GM18907 (cell line): Measurements from ENCODE around the gene PTCHD1.

Experiments used
- ATAC-seq: cut with Tn5 transposase; IDR thresholded peaks from one replicate; pipeline ENCODE4 v1.9.1; 2021; ENCODE audit warnings: mild to moderate bottlenecking, moderate library complexity; ENCODE audit not compliant: unreplicated experiment

Gene PTCHD1

GRCh38 chrX:23344904-23345271 lies 10.2 kb downstream of the PTCHD1 start:
- ATAC-seq: no peak

- no peak for ATAC-seq
Measured at GRCh38 chrX:23356189-23356588, 21.5 kb downstream of the PTCHD1 start.

- no peak for ATAC-seq
Measured at GRCh38 chrX:23364416-23364815, 29.8 kb downstream of the PTCHD1 start.

GRCh38 chrX:23365541-23365940 lies 30.9 kb downstream of the PTCHD1 start:
- ATAC-seq: no peak

GRCh38 chrX:23366914-23367313 lies 32.3 kb downstream of the PTCHD1 start:
- ATAC-seq: no peak

GRCh38 chrX:23369027-23369426 lies 34.4 kb downstream of the PTCHD1 start:
- ATAC-seq: no peak

- ATAC-seq: no peak
Measured at GRCh38 chrX:23372220-23372902, 37.7 kb downstream of the PTCHD1 start.

GRCh38 chrX:23373129-23373804 lies 38.6 kb downstream of the PTCHD1 start:
- ATAC-seq: no peak

- no peak for ATAC-seq
Measured at GRCh38 chrX:23374291-23374690, 39.6 kb downstream of the PTCHD1 start.

- ATAC-seq: no peak
Measured at GRCh38 chrX:23376581-23376980, 41.9 kb downstream of the PTCHD1 start.

- no peak for ATAC-seq
Measured at GRCh38 chrX:23380581-23380980, 45.9 kb downstream of the PTCHD1 start.

- no peak for ATAC-seq
Measured at GRCh38 chrX:23381099-23382087, 46.7 kb downstream of the PTCHD1 start.

GRCh38 chrX:23382572-23382971 lies 47.9 kb downstream of the PTCHD1 start:
- no peak for ATAC-seq

- no peak for ATAC-seq
Measured at GRCh38 chrX:23383411-23383810, 48.8 kb downstream of the PTCHD1 start.

- ATAC-seq: no peak
Measured at GRCh38 chrX:23385242-23385641, 50.6 kb downstream of the PTCHD1 start.

- no peak for ATAC-seq
Measured at GRCh38 chrX:23386260-23386659, 51.6 kb downstream of the PTCHD1 start.

- ATAC-seq: no peak
Measured at GRCh38 chrX:23386726-23387125, 52.1 kb downstream of the PTCHD1 start.

GRCh38 chrX:23387550-23388184 lies 53.0 kb downstream of the PTCHD1 start:
- ATAC-seq: no peak

GRCh38 chrX:23389196-23389792 lies 54.6 kb downstream of the PTCHD1 start:
- no peak for ATAC-seq

GRCh38 chrX:23390979-23391378 lies 56.3 kb downstream of the PTCHD1 start:
- no peak for ATAC-seq

GRCh38 chrX:23392195-23392594 lies 57.5 kb downstream of the PTCHD1 start:
- no peak for ATAC-seq
